HepG2 (cell line): Measurements from ENCODE around the gene RASL10B. TPM values are rescaled to one million over a fixed set of nuclear protein-coding genes. Genes with fewer than 3 reads are reported as not detected.

Experiments used
- ATAC-seq: fragments of 200-7000 bp; cut with Tn5 transposase; 3 replicates; pipeline ENCODE4 v1.9.1; 2020; ENCODE audit warnings: mild to moderate bottlenecking, moderate library complexity
- BruUV-seq: library from RNA; stranded (reverse); fragments of 400-500 nt; replicated peaks from 2 replicates; lab custom pipeline; 2021; lab: Mats Ljungman, UMichigan
- CTCF ChIA-PET: fragments of 300-600 bp; formaldehyde crosslinking; extraction: SDS; loops from one replicate; lab custom pipeline; 2021; ENCODE audit warnings: low total read pairs, inconsistent platforms, low intra/inter-chr PET ratio; lab: Yijun Ruan, JAX
- POLR2A ChIA-PET: fragments of 350-600 bp; sonication (Branson Sonifier 250); formaldehyde crosslinking; loops from one replicate; lab custom pipeline; 2020; ENCODE audit warnings: antibody characterized with exemption, inconsistent platforms; lab: Yijun Ruan, JAX
- DNase-seq: peaks from one replicate; pipeline ENCODE4 v3.0.0-alpha.2; 2015; ENCODE audit warnings: low spot score
- FAIRE-seq: peaks from 3 replicates; lab custom pipeline; 2011; peaks lifted over from hg19 to GRCh38; lab: Jason Lieb, UNC
- H2AFZ ChIP-seq: one replicate; pipeline ENCODE4 v1.6.1; 2011; ENCODE audit warnings: low read length, inconsistent platforms
- H3K27ac ChIP-seq: fragments of 300-600 bp; 3 replicates; pipeline ENCODE4 v1.8.0; 2011; ENCODE audit warnings: mixed run types, mild to moderate bottlenecking, mixed read lengths, low read length, inconsistent platforms; ENCODE audit not compliant: insufficient read depth; ENCODE audit errors: extremely low read length
- H3K27me3 ChIP-seq, 2 experiments: fragments of 200-600 bp in 1 of 2; 2 replicates in 1 of 2; 3 replicates in 1 of 2; pipeline versions ENCODE4 v1.6.0 to v1.8.0; 2011; ENCODE audit warnings: low read length in 2 of 2, mild to moderate bottlenecking in 2 of 2, moderate library complexity in 2 of 2, inconsistent platforms in 1 of 2; ENCODE audit not compliant: insufficient read depth in 2 of 2, control insufficient read depth in 1 of 2
- H3K36me3 ChIP-seq, 2 experiments: fragments of 200-600 bp in 1 of 2; replicated peaks in 1 of 2; 2 replicates in 1 of 2; 3 replicates in 1 of 2; pipeline versions ENCODE4 v1.5.1 to v1.8.0; 2011; ENCODE audit warnings: low read length in 2 of 2, inconsistent platforms in 1 of 2; ENCODE audit not compliant: insufficient read depth in 2 of 2, control insufficient read depth in 1 of 2
- H3K4me1 ChIP-seq: 2 replicates; pipeline ENCODE4 v1.5.1; 2012; ENCODE audit warnings: low read length, inconsistent platforms; ENCODE audit not compliant: insufficient read depth
- H3K4me2 ChIP-seq: 2 replicates; pipeline ENCODE4 v1.6.0; 2011; ENCODE audit warnings: low read depth, low read length, inconsistent platforms
- H3K4me3 ChIP-seq, 3 experiments: fragments of 200-600 bp in 1 of 3; sonication (generic), shearing (Covaris generic) in 1 of 3; replicated peaks in 1 of 3; 2 replicates each; pipeline ENCODE4 v1.5.1; 2011 to 2016; ENCODE audit warnings: low read length in 3 of 3, inconsistent platforms in 2 of 3, low read depth in 2 of 3, mild to moderate bottlenecking in 2 of 3, control low read depth in 1 of 3, mixed read lengths in 1 of 3; ENCODE audit not compliant: insufficient read depth in 1 of 3
- H3K79me2 ChIP-seq: one replicate; pipeline ENCODE4 v1.6.1; 2011; ENCODE audit warnings: low read length, inconsistent platforms; ENCODE audit not compliant: insufficient read depth
- H3K9ac ChIP-seq: 2 replicates; pipeline ENCODE4 v1.6.0; 2011; ENCODE audit warnings: mild to moderate bottlenecking, low read depth, low read length, inconsistent platforms; ENCODE audit not compliant: insufficient read depth
- H3K9me3 ChIP-seq: 2 replicates; pipeline ENCODE4 v1.5.1; 2012; ENCODE audit warnings: mild to moderate bottlenecking, low read length
- H4K20me1 ChIP-seq: 2 replicates; pipeline ENCODE4 v1.6.0; 2011; ENCODE audit warnings: inconsistent platforms, mild to moderate bottlenecking, low read length, moderate library complexity; ENCODE audit not compliant: insufficient read depth
- CREM ChIP-seq, 2 experiments: sonication (generic) in 1 of 2; formaldehyde crosslinking in 1 of 2; IDR thresholded peaks; 2 replicates each; pipeline versions ENCODE4 v1.4.0 to v1.6.1; 2016 to 2020; ENCODE audit warnings: antibody characterized with exemption in 1 of 2, mild to moderate bottlenecking in 1 of 2, missing genetic modification reagents in 1 of 2
- GZF1 ChIP-seq: sonication (generic); formaldehyde crosslinking; IDR thresholded peaks from 2 replicates; pipeline ENCODE4 v1.5.1; 2020; ENCODE audit warnings: mild to moderate bottlenecking, missing genetic modification reagents
- HNF4A ChIP-seq: sonication (generic); formaldehyde crosslinking; IDR thresholded peaks from 2 replicates; pipeline ENCODE4 v1.4.0; 2020; ENCODE audit warnings: missing genetic modification reagents
- RARA ChIP-seq: IDR thresholded peaks from 2 replicates; pipeline ENCODE4 v1.6.1; 2016; ENCODE audit warnings: missing genetic modification reagents, missing compliant biosample characterization
- ZNF121 ChIP-seq: sonication (generic); formaldehyde crosslinking; IDR thresholded peaks from 2 replicates; pipeline ENCODE4 v1.5.0; 2020; ENCODE audit warnings: mild to moderate bottlenecking, missing genetic modification reagents
- WGBS: methylation state at CpG from one replicate; pipeline ENCODE4 v1.1.6; 2017; ENCODE audit warnings: low lambda C conversion rate; 5-methylcytosine and 5-hydroxymethylcytosine counted together
- in situ Hi-C: cut with HindIII; loops from 2 replicates; pipeline ENCODE4 v1.10.0; 2017; ENCODE audit warnings: low pct_unique_long_range_greater_than_20kb; ENCODE audit not compliant: extremely low pct_ligation_motif_present
- intact Hi-C: fragments of 100-400 bp; cut with micrococcal nuclease; formaldehyde crosslinking; loops from one replicate; pipeline ENCODE4 v1.10.0; 2022; ENCODE audit not compliant: unreplicated experiment
- polyA plus RNA-seq, 8 experiments: library from polyadenylated mRNA; depleted of rRNA in 3 of 8; stranded (reverse) in 7 of 8; unstranded in 1 of 8; fragments of >200 nt; fragmentation: Illumina TruSeq in 4 of 8; extraction: Trizol in 4 of 8; gene quantifications; 2 replicates each; pipeline versions ENCODE4 v1.2.1 to v1.2.3, GENCODE V29; 2011 to 2016; ENCODE audit warnings: low read depth in 4 of 8, missing spikeins in 1 of 8, mixed read lengths in 1 of 8; ENCODE audit not compliant: insufficient read depth in 1 of 8
- total RNA-seq, 5 experiments: library from RNA; depleted of rRNA; stranded (reverse); fragments of >200 nt; fragmentation: Illumina TruSeq; extraction: Trizol; gene quantifications; 2 replicates each; pipeline ENCODE4 v1.2.3, GENCODE V29; 2016; ENCODE audit warnings: low read depth in 1 of 5
- TF ChIP-seq, protein P1 (sequence below): sonication (generic); formaldehyde crosslinking; IDR thresholded peaks from 2 replicates; pipeline ENCODE4 v1.5.0; 2020; ENCODE audit warnings: mild to moderate bottlenecking, missing genetic modification reagents

The RASL10B gene
- total and polyA plus RNA-seq, 2 of the 13 experiments (the other 11 are each of a cell fraction or from before 2014, with no cell fraction given), result 8.8 to 11.0 TPM

DNA sequence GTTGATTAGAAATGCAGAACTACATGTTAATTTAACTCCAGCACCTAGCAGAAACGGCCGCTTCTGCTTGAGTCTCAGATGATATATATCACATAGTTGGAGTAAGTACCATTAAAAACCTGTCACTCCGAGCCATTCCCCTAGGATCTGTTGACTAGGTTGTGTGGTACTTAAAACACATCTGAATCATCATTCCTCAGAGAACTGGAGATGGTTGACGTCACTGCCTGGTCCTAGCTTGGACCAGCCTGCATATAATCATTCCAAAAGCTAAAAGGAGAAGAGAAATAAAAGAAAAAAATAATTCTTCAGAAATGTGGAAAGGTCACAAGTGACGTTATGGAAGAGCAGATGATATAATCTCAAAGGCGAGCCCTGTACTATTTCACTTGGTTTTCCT lies 31.3 kb upstream of the RASL10B start (continued):
- TF ChIP-seq CREM (IDR thresholded peaks at IDR 0.05) (no peak), CREM (CRISPR knock-in tag; IDR thresholded peaks at IDR 0.05) (no peak)

DNA sequence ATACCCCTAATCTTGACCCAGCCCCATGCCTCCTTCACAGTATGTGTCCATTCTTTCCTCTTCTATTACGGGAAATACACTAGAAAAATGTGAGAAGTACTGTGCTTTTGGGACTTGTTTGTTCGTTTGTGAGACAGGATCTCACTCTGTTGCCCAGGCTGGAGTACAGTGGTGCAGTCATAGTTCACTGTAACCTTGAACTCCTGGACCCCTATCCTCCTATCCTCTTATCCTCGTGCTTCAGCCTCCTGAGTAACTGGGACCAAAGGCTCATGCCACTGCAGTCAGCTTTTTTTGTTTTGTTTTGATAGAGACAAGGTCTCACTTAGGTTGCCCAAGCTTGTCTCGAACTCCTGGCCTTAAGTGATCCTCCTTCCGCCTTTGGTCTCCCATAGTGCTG lies 29.9 kb upstream of the RASL10B start:
- no TSS peak for BruUV-seq
- no peak overlapping the region for H2AFZ ChIP-seq
- POLR2A ChIA-PET, result no interaction called here
- peaks cover 2 to 9% of the 10 kb centered on the region in 2 experiments; a peak in 4 of 5 replicates for H3K36me3 ChIP-seq
- H3K9me3 ChIP-seq, result no peaks in the 10 kb centered on the region
- no peak overlapping the region for H3K4me3 ChIP-seq
- TF ChIP-seq, protein P1, sequence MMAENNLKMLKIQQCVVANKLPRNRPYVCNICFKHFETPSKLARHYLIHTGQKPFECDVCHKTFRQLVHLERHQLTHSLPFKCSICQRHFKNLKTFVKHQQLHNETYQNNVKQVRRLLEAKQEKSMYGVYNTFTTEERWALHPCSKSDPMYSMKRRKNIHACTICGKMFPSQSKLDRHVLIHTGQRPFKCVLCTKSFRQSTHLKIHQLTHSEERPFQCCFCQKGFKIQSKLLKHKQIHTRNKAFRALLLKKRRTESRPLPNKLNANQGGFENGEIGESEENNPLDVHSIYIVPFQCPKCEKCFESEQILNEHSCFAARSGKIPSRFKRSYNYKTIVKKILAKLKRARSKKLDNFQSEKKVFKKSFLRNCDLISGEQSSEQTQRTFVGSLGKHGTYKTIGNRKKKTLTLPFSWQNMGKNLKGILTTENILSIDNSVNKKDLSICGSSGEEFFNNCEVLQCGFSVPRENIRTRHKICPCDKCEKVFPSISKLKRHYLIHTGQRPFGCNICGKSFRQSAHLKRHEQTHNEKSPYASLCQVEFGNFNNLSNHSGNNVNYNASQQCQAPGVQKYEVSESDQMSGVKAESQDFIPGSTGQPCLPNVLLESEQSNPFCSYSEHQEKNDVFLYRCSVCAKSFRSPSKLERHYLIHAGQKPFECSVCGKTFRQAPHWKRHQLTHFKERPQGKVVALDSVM (CRISPR knock-in tag), result peak; percentile 90
- TF ChIP-seq GZF1, result no peak
- peak; percentile 92 for TF ChIP-seq ZNF121
- peak; percentile 34; the same call in 1 of the 2 replicates for TF ChIP-seq HNF4A
- TF ChIP-seq RARA (CRISPR knock-in tag), result peak; percentile 10; the same call in 1 of the 2 replicates
- TF ChIP-seq, all 625 proteins: peak for 4
- Histone ChIP-seq H3K9ac (no peak overlapping the region), H3K27ac (no peak overlapping the region), H3K4me2 (no peak overlapping the region), H4K20me1 (0 out of 2 replicates have a peak, but pooled peaks cover 4% of the 10 kb centered on the region), H3K79me2 (no peaks in the 10 kb centered on the region), H3K4me1 (peaks cover 16% of the 10 kb centered on the region), H3K27me3 (no peaks in the 10 kb centered on the region)
- DNase-seq (no peak), ATAC-seq (no peak), FAIRE-seq (no peak)
- CTCF ChIA-PET, result no interaction called here
- WGBS, result 80% methylated on average over 5 of the region's 5 CpGs
- intact Hi-C loops, result no loop called here
- in situ Hi-C loops, result loop anchor here (25.0 kb wide), 1 partner anchor 111 kb away; the partner anchor contains the start of gene TAF15
